ENCODE data around the gene FAM124A. TPM values are rescaled to one million over a fixed set of nuclear protein-coding genes. Genes with fewer than 3 reads are reported as not detected.

Gene FAM124A
- total and polyA plus RNA-seq, 2 donors = 1.9 to 5.9 TPM

GRCh38 chr13:51227404-51227803 lies 5.2 kb downstream of the FAM124A start:
- Histone ChIP-seq H3K4me1 (ENCODE audit: insufficient read depth) (no peaks in the 10 kb centered on the region), H3K27ac (ENCODE audit: low read depth) (no peak overlapping the region)
- WGBS = 60% methylated on average over 1 of the region's 1 CpG

GRCh38 chr13:51229101-51229719 lies 7.0 kb downstream of the FAM124A start:
- DNase-seq (ENCODE audit: extremely low spot score) = no peak
- Histone ChIP-seq H3K4me1 (ENCODE audit: insufficient read depth) (no peaks in the 10 kb centered on the region), H3K27ac (ENCODE audit: low read depth) (no peak overlapping the region), H3K4me3 (ENCODE audit: low read depth, low read length) (no peak overlapping the region), H3K36me3 (ENCODE audit: insufficient read depth) (no peaks in the 10 kb centered on the region)
- 95% methylated on average over 12 of the region's 12 CpGs for WGBS

More at GRCh38 chr13:51227404-51227803, 5.2 kb downstream of the FAM124A start:
- H3K36me3 ChIP-seq (ENCODE audit: insufficient read depth) = no peaks in the 10 kb centered on the region
- DNase-seq (ENCODE audit: extremely low spot score) = no peak
- H3K4me3 ChIP-seq (ENCODE audit: low read depth, low read length) = no peak overlapping the region

GRCh38 chr13:51229731-51230130 lies 7.5 kb downstream of the FAM124A start:
- Histone ChIP-seq H3K36me3 (ENCODE audit: insufficient read depth) (no peaks in the 10 kb centered on the region), H3K27ac (ENCODE audit: low read depth) (no peak overlapping the region), H3K4me1 (ENCODE audit: insufficient read depth) (no peaks in the 10 kb centered on the region), H3K4me3 (ENCODE audit: low read depth, low read length) (no peak overlapping the region)
- 59% methylated on average over 2 of the region's 2 CpGs for WGBS
- DNase-seq (ENCODE audit: extremely low spot score) = no peak

- DNase-seq (ENCODE audit: extremely low spot score) = no peak
- Histone ChIP-seq H3K27ac (ENCODE audit: low read depth) (no peak overlapping the region), H3K4me1 (ENCODE audit: insufficient read depth) (no peaks in the 10 kb centered on the region), H3K4me3 (ENCODE audit: low read depth, low read length) (no peak overlapping the region), H3K36me3 (ENCODE audit: insufficient read depth) (no peaks in the 10 kb centered on the region)
- WGBS = 13% methylated on average over 8 of the region's 8 CpGs
These were observed 8.4 kb downstream of the FAM124A start for GRCh38 chr13:51230477-51231105.

- no peaks in the 10 kb centered on the region for H3K4me1 ChIP-seq (ENCODE audit: insufficient read depth)
- no peak overlapping the region for H3K4me3 ChIP-seq (ENCODE audit: low read depth, low read length)
- no peaks in the 10 kb centered on the region for H3K36me3 ChIP-seq (ENCODE audit: insufficient read depth)
- WGBS = 96% methylated on average over 2 of the region's 2 CpGs
- DNase-seq (ENCODE audit: extremely low spot score) = no peak
- no peak overlapping the region for H3K27ac ChIP-seq (ENCODE audit: low read depth)
These were observed 9.3 kb downstream of the FAM124A start for GRCh38 chr13:51231456-51231855.

- Histone ChIP-seq H3K4me1 (ENCODE audit: insufficient read depth) (no peaks in the 10 kb centered on the region), H3K36me3 (ENCODE audit: insufficient read depth) (no peaks in the 10 kb centered on the region), H3K27ac (ENCODE audit: low read depth) (no peak overlapping the region), H3K4me3 (ENCODE audit: low read depth, low read length) (no peak overlapping the region)
- no peak for DNase-seq (ENCODE audit: extremely low spot score)
These were observed 10.1 kb downstream of the FAM124A start for GRCh38 chr13:51232328-51232727.

- Histone ChIP-seq H3K4me1 (ENCODE audit: insufficient read depth) (no peaks in the 10 kb centered on the region), H3K27ac (ENCODE audit: low read depth) (no peak overlapping the region), H3K36me3 (ENCODE audit: insufficient read depth) (no peaks in the 10 kb centered on the region), H3K4me3 (ENCODE audit: low read depth, low read length) (no peak overlapping the region)
- no peak for DNase-seq (ENCODE audit: extremely low spot score)
- WGBS = 96% methylated on average over 9 of the region's 9 CpGs
These were observed 11.1 kb downstream of the FAM124A start for GRCh38 chr13:51233117-51233826.

- H3K27ac ChIP-seq (ENCODE audit: low read depth) = no peak overlapping the region
- no peak for DNase-seq (ENCODE audit: extremely low spot score)
- 87% methylated on average over 10 of the region's 10 CpGs for WGBS
- H3K36me3 ChIP-seq (ENCODE audit: insufficient read depth) = no peaks in the 10 kb centered on the region
- H3K4me1 ChIP-seq (ENCODE audit: insufficient read depth) = no peaks in the 10 kb centered on the region
- H3K4me3 ChIP-seq (ENCODE audit: low read depth, low read length) = no peak overlapping the region
These were observed 12.5 kb downstream of the FAM124A start for GRCh38 chr13:51234676-51235075.

GRCh38 chr13:51235186-51235585 lies 13.0 kb downstream of the FAM124A start:
- Histone ChIP-seq H3K36me3 (ENCODE audit: insufficient read depth) (no peaks in the 10 kb centered on the region), H3K4me3 (ENCODE audit: low read depth, low read length) (no peak overlapping the region), H3K27ac (ENCODE audit: low read depth) (no peak overlapping the region), H3K4me1 (ENCODE audit: insufficient read depth) (no peaks in the 10 kb centered on the region)
- WGBS = 85% methylated on average over 2 of the region's 2 CpGs
- DNase-seq (ENCODE audit: extremely low spot score) = no peak

GRCh38 chr13:51235756-51236490 lies 13.7 kb downstream of the FAM124A start:
- WGBS = 74% methylated on average over 4 of the region's 4 CpGs
- no peak overlapping the region for H3K4me3 ChIP-seq (ENCODE audit: low read depth, low read length)
- H3K4me1 ChIP-seq (ENCODE audit: insufficient read depth) = no peaks in the 10 kb centered on the region
- no peak overlapping the region for H3K27ac ChIP-seq (ENCODE audit: low read depth)
- DNase-seq (ENCODE audit: extremely low spot score) = no peak
- no peaks in the 10 kb centered on the region for H3K36me3 ChIP-seq (ENCODE audit: insufficient read depth)

GRCh38 chr13:51236491-51236792 lies 14.2 kb downstream of the FAM124A start:
- Histone ChIP-seq H3K27ac (ENCODE audit: low read depth) (no peak overlapping the region), H3K36me3 (ENCODE audit: insufficient read depth) (no peaks in the 10 kb centered on the region), H3K4me3 (ENCODE audit: low read depth, low read length) (no peak overlapping the region), H3K4me1 (ENCODE audit: insufficient read depth) (no peaks in the 10 kb centered on the region)
- WGBS = 96% methylated on average over 1 of the region's 1 CpG
- DNase-seq (ENCODE audit: extremely low spot score) = no peak

GRCh38 chr13:51237386-51237785 lies 15.2 kb downstream of the FAM124A start:
- WGBS = 67% methylated on average over 4 of the region's 4 CpGs
- Histone ChIP-seq H3K36me3 (ENCODE audit: insufficient read depth) (no peaks in the 10 kb centered on the region), H3K27ac (ENCODE audit: low read depth) (no peak overlapping the region), H3K4me3 (ENCODE audit: low read depth, low read length) (no peak overlapping the region), H3K4me1 (ENCODE audit: insufficient read depth) (no peaks in the 10 kb centered on the region)
- DNase-seq (ENCODE audit: extremely low spot score) = no peak

- DNase-seq (ENCODE audit: extremely low spot score) = no peak
- Histone ChIP-seq H3K4me1 (ENCODE audit: insufficient read depth) (no peaks in the 10 kb centered on the region), H3K36me3 (ENCODE audit: insufficient read depth) (no peaks in the 10 kb centered on the region), H3K4me3 (ENCODE audit: low read depth, low read length) (no peak overlapping the region), H3K27ac (ENCODE audit: low read depth) (no peak overlapping the region)
- WGBS = 95% methylated on average over 2 of the region's 2 CpGs
These were observed 15.7 kb downstream of the FAM124A start for GRCh38 chr13:51237887-51238286.

GRCh38 chr13:51240178-51240577 lies 18.0 kb downstream of the FAM124A start:
- 79% methylated on average over 5 of the region's 5 CpGs for WGBS
- Histone ChIP-seq H3K36me3 (ENCODE audit: insufficient read depth) (no peaks in the 10 kb centered on the region), H3K4me3 (ENCODE audit: low read depth, low read length) (no peak overlapping the region), H3K4me1 (ENCODE audit: insufficient read depth) (no peaks in the 10 kb centered on the region), H3K27ac (ENCODE audit: low read depth) (no peak overlapping the region)
- DNase-seq (ENCODE audit: extremely low spot score) = no peak

All from urinary bladder (tissue), 4 donors.